ENCODE results near the gene GULP1. TPM values are rescaled to one million over a fixed set of nuclear protein-coding genes. Genes with fewer than 3 reads are reported as not detected.

GULP1 gene
- total and polyA plus RNA-seq, 10 of the 15 experiments (the other 5 are each of a cell fraction or from before 2014, with no cell fraction given) = 0.02 to 1.3 (median 0.15) TPM; not detected in 5

- Histone ChIP-seq H3K9ac (ENCODE audit: control insufficient read depth, insufficient read depth, low read length) (no peak overlapping the region), H2AFZ (ENCODE audit: control insufficient read depth, low read depth, low read length) (no peak overlapping the region), H3K36me3 (ENCODE audit: control insufficient read depth in 2 of 2, insufficient read depth in 2 of 2, low read length in 1 of 2) (no peaks in the 10 kb centered on the region), H3K4me2 (ENCODE audit: control insufficient read depth, insufficient read depth) (no peak overlapping the region), H3K9me3 (replicated peaks; ENCODE audit: control insufficient read depth, insufficient read depth, low read length) (no peaks in the 10 kb centered on the region), H3K4me3 (no peak overlapping the region), H4K20me1 (ENCODE audit: control insufficient read depth, insufficient read depth) (no peaks in the 10 kb centered on the region), H3K27me3 (replicated peaks in 1 of 2; ENCODE audit: control insufficient read depth in 2 of 2, insufficient read depth in 2 of 2, low read length in 1 of 2) (no peaks in the 10 kb centered on the region), H3K27ac (ENCODE audit: control insufficient read depth, insufficient read depth) (no peak overlapping the region), H3K79me2 (ENCODE audit: control insufficient read depth, insufficient read depth, low read length) (no peaks in the 10 kb centered on the region), H3K4me1 (ENCODE audit: control insufficient read depth, insufficient read depth, low read length) (no peaks in the 10 kb centered on the region)
- BruUV-seq (replicated peaks) = no TSS peak
- FAIRE-seq (no peak), DNase-seq (ENCODE audit: low read depth, low spot score) (no peak), ATAC-seq (no peak)
- ChIA-PET CTCF (no interaction called here), RAD21 (ENCODE audit: unreplicated experiment) (no interaction called here), POLR2A (no interaction called here), SMC1A (ENCODE audit: uncharacterized antibody, unreplicated experiment) (no interaction called here)
- in situ Hi-C loops (cut with MboI) = no loop called here
- 75% methylated on average over 4 of the region's 4 CpGs for WGBS (ENCODE audit: insufficient coverage, insufficient replicate concordance, low lambda C conversion rate, missing lambda C conversion rate)
- intact Hi-C loops (cut with micrococcal nuclease; ENCODE audit: unreplicated experiment) = no loop called here
- no peak for TF ChIP-seq SKIL (IDR thresholded peaks at IDR 0.05; ENCODE audit: low read depth, poor library complexity, severe bottlenecking)
- no peak for TF ChIP-seq BCL11A (IDR thresholded peaks at IDR 0.05; ENCODE audit: low read depth, low read length)
- no peak for TF ChIP-seq RFX5 (IDR thresholded peaks at IDR 0.05; ENCODE audit: low read depth, low read length)
- no peak for TF ChIP-seq YY1 (IDR thresholded peaks at IDR 0.05; ENCODE audit: low read depth, low read length)
- TF ChIP-seq POLR2AphosphoS5 (IDR thresholded peaks at IDR 0.05; ENCODE audit: low read length) = no peak
- no peak for TF ChIP-seq MEF2A (IDR thresholded peaks at IDR 0.05; ENCODE audit: insufficient read depth, low read depth, low read length)
- TF ChIP-seq E2F4 (IDR thresholded peaks at IDR 0.05; ENCODE audit: low read depth, low read length) = no peak
These were observed 24.1 kb downstream of the GULP1 start for GRCh38 chr2:188315750-188316149.
